Activated CD4-positive, alpha-beta T cell treated with anti-CD3 and anti-CD28 coated beads for 1 hour (primary cell): Measurements from ENCODE around the gene FGD5.

Experiments
- DNase-seq: peaks from one replicate; pipeline ENCODE4 v3.0.0-alpha.2; 2020

Gene FGD5

DNA sequence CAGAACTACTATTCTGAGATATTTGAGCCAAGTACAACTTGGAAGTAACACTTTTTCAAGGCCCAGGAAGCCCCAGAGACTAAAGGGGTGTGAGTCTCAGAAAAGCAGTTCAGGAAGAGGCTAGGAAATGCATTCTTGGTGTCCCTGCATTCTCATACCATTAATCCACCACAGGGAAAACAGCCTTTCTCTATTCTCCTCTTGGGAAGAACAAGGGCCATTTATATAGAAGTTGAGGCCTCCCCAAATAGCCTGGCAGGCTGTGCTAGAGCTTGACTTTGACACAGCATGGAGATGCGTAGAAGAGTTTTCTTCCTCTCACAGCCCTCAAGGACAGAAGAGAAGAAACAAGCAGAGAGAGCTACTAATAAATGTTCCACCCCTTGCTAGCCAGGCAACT, 123.1 kb downstream of the FGD5 start:
- DNase-seq, result no peak

DNA sequence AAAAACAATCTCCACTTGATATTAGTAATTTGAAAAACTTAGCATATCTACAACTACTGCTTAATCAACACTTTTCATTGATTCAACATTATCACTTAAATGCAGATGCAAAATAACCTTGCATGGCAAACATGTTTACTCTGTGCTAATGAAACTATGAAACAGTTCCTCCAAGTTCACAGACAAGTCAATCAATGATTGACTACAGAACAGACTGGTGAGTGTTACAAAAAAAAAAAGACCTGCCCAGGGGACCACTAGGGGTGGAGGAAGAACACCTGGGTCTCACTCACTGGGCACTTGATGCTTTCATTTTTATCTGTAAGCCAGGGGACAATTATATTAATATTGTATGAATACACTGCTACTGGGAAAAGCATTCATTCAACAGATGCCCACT, 124.3 kb downstream of the FGD5 start:
- DNase-seq, result no peak

DNA sequence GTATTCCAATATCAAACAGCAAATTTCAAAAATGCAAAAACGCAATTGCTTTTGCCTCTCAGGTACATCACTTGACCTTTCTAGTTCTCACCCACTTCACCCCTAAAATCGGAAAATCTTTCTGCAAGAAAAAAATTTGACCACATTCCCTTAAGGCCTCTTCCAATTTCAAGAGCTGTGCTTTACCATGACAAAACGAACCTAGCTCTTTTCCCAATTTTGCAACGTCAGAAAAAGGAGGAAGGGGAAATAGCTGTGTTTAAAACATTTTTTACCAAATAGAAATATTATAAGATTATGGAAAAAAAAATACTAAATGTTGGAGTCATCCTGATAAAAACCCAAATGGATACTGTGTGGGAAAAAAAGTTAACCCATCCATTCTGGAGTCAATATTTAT, 127.5 kb downstream of the FGD5 start:
- no peak for DNase-seq

DNA sequence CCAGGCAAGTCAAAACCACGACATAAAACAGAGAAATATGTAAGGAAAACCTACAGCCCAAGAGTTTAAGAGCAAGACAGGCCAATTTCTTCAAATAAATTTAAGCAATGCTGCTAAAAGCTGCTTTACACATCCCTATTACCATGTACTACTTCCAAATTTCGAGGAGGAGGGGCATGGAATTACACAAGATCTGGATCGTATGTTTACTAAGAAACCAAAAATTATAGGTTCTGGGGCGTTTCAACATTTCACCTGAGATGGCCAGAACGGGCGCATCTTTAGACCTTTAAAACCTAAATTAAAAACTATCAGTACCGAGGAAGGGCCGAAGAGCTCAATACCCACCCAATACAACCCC, 128.0 kb downstream of the FGD5 start:
- DNase-seq, result no peak

DNA sequence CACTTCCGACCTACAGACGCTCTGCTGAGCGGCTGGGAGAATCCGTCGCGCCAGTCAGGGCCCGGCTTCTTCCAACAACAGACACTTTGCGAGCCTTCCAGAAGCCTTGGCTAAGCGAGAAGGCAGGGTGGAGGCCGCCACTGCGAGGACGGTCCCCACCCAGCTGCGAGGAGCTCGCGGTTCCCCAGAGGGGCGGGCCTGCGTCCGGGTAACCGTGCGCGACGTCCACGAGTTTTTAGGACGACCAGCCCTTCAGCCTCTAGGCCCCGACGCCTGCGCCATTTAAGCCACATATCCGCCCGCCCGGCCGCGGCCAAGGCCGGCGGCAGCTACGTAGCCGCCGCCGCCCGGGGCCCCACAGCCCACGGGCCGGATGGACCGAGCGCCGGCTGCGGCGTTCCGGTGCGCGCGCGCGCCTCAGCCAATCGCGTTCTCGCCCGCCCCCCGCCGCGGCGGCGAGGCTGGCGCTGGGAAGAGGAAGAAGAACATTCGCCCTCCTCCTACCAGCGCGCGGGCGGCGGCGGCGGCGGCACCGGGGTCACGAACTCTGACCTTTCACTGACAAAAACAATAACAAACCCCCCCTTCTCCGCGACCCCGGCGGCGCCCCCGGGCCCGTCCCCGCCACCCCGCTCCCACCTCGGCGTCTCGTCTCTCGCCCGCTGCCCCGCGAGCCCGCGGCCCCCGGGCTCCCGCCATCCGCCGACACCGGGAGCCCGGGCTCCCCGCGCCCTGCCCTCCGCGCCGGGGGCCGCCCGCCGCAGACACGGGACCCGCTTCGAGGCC, 128.5 kb downstream of the FGD5 start, which contains the start of gene NR2C2:
TSS of gene NR2C2 (plus strand) at position 484 of the 786 bp plus-strand sequence. CDS start 56,332 bp downstream, outside the sequence.
- DNase-seq, result peak; percentile 79

DNA sequence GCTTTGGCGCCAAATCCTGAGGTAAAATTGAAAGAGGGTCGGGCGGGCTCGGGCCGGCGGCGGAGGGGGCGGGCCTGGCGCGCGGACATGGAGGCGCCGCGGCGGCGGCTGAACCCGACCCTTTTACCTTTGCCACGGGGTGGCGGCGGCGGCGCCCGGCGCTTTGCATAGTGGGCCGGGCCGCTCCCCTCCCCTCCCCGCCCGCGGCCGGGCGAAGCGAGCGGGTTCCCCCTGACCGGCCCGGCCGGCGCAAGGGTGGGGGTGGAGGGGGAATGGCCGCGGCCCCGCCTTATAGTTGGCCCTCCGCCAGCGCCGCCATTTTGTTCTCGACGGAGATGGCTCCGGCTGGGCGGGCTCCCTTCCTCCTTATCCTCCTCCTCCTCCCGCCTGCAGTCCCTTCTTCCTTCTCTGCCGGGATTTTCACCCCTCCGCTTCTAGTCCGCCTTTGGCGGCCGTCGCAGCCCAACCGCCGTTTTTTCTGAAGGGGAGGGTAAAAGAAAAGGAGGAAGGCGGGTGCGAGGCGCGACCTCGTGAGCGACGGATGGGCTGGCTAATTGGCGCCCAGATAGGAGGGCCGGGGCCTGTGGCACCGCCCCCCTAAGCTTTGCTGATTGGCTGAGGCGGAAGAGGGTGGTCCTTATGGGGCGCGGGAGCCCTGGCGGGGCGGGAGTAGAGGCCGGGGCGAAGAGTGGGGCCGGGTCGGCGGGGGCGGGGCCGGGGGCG, 129.3 kb downstream of the FGD5 start:
- peak; percentile 91 for DNase-seq

DNA sequence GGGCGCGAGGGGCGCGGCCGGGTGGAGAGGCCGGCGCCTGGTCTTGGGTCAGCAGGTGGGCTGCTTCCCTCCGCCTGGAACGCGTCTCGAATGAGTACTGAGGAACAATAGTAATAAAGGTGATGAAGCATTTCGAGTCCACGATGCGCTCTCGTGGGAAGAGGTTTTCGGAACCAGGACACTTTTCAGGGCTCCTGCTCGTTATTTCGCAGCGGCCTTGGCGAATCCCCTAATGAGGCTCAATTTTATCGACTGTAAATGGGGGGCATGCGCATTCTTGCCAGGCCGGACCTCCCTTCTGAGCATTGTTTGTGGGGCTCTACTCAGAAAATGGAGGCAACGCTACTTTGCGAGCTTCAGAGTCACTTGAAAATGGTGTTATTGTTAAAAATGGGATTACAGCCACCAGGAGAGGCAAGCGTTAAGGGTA, 129.9 kb downstream of the FGD5 start:
- DNase-seq, result no peak

DNA sequence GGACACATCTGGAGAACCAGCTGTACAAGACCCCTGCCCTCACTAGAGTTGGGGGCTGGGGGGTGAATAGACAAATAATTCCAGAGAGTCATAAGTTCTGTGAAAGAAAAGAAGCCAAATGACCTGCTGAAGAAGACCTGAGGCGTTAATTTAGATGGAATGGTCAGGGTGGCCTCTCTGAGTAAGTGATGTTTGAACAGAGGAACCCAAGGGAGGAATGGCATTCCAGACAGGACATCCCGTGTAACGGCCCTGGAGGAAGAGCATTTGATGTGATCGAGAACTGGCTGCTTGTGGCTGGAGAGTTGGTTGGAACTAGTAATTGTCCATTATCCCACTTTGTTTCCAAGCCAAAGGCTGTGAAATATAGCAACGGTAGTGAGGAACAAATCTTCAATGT, 130.4 kb downstream of the FGD5 start:
- no peak for DNase-seq

DNA sequence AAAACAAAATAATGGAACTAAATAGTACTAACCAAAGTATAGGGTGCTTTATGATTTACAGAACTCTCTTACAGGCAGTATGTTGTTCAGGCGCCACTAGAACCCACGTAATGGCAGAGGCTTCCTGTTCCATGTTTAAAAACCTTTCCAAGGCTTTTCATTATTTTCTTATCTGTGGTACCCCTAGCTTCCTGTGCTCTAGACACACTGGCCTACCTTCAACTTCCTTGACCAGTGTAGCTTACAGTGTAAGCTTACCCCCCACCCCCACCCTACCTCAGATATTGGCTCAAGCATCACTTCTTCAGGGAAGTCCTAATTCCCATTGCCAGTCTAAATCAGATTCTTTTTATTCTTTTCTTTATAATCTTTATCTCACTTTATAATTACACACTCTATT, 131.5 kb downstream of the FGD5 start:
- DNase-seq, result no peak

DNA sequence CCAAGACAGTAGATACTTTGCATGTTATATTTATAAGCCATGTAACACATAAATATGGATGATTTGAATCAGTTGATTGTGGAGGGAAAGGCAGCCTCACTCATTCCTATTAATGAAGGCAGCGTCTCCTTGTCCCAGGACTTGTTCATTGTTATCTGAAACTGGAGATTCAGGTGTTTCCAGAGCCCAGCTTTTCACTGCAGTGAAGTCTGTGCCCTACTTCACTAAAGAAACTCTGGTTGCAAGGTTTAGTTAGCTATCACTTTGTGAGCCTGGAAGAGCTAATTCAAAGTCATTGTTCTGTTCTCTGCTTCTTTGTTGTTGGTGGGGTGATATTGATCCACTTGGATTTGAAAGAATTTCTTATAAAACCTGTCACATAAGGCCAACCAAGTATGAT, 138.4 kb downstream of the FGD5 start:
- no peak for DNase-seq

DNA sequence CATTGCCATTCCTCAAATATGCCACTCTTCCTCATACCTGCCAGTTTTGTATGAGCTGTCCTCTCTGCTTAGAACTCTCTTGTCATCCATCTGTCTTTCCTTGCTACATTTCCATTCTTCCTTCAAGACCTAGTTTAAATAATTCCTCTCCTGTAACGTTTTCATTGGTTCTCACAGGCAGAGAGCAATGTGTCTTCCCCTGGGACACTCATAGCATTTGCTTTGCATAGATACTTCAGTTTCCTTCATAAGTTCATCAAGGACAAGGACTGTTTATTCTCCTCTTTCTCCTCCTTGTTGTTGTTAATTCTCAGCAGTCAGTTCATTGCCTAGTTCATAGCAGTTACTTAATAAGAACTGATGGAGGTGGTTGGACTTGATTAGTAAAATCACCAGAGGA, 139.2 kb downstream of the FGD5 start:
- DNase-seq, result no peak

DNA sequence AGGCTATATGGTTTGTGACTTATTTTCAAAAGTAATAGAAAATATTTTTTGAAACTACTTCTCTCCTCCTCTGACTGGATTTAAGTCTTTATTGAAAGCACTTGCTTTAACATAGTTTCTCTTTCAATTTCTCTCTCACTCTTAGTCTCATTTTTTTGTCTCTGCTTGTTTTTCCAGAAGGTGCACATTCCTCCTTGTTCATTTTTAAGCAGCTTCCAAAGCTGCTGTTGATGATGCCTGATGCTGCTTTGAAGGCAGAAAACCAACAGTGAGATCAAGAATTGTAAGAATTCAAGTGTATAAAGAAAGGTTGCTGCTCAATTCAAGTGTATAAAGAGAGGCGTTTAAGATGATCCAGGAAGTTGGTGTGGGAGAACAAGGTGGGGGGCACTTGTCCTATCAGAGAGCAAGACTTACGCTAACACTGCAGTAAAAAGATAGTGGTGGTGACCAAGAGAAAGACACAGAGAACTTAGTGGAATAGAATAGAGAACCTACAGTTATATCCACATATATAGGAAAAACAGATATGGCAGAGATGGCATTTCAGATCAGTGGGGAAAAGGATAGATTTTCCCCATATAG, 140.7 kb downstream of the FGD5 start:
- no peak for DNase-seq

DNA sequence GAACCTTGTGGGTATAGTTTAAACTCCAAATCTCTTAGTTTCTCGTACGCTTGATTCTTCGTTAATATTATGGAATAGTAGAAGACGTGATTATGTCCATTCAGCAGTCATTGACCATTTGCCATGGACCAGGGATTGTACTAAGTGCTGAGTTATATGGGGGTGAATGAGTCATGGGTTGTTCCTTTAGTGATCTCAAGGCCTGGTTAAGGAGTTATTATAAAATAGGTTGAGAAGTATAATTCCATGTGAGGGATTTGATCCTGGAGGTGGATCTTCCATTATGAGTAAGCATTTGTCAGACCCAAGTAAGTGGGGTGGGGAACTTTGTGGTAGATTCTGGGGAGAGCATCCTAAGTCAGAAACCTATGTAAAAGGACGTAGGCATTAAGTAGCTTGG, 144.0 kb downstream of the FGD5 start:
- DNase-seq, result no peak

DNA sequence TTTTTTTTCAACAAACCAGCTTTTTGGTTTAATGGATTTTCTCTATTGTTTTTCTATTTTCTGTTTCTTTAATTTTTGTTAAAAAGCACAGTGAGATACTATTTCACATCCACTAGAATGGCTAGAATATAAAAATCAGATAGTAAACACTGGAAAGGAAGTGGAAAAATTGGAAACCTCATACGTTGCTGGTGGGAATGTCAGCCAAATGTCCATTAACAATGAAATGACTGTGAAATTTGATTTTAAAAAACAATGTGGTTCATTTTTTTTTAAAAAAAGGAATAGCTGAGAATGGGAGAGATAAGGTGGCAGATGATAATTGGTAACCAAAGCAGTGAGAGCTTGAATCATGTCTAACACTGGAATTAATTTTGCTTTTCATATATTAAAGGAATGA, 148.5 kb downstream of the FGD5 start:
- no peak for DNase-seq

DNA sequence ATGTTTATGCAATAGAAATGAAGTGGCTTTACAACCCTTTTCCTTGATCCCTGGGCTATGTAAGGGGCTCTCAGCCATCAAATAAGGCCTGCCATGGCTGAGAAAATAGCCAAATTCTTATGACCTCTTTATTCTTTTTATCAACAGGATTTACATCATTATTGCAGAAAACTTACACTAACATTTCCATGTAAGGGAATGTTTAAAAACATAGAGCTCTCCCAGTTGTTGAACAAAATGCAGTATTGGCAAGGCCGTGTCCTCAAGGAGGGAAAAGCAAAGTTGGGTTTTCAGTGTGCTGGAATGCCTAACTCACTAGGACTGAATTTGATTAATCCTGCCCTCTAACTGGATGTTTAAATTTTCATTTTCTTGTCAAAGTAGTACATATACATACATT, 150.9 kb downstream of the FGD5 start:
- DNase-seq, result no peak

DNA sequence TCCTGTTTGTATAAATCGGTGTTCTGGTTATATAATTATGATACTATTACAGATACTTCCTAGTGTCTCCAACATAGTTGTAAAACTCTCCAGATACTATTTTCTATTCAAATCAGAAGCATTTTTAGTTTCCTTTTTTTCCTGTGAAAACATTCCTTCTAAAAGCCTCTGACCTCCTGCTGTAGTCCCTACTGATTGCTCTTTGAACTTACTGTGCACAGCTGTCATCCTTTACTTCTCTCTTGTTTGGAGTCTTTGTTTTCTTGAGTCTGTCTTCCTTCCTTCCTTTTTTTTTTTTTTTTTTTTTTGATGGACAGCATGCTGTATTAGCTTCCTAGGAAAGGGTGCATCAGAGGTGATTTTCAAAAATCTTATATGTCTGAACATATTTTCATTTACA, 157.6 kb downstream of the FGD5 start:
- DNase-seq, result no peak

DNA sequence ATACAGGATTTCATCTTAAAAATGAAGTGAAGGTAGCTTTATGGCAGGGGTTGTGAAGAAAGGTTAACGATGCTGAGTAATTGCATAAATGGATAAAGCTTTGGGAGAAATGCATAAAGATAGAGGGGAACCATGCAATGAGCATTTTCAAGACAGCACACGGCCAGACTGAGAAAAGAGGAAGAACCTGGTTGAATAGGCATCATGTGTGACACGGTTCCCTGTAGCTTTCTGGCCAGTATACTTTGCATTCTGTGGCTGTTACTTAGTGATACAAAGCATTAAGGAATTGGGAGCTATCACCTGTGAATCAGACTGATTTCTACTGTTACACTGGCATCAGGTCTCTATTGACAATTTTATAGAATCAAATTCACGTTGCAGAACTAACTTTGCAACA, 161.9 kb downstream of the FGD5 start:
- DNase-seq, result no peak
